Measurements from ENCODE around the gene CHRDL2.

The CHRDL2 gene

GRCh38 chr11:74710281-74710938 lies 20.8 kb downstream of the CHRDL2 start:
- DNase-seq: no peak

- DNase-seq: no peak
These were observed 22.1 kb downstream of the CHRDL2 start for GRCh38 chr11:74709175-74709574.

- no peak for DNase-seq
These were observed 23.4 kb downstream of the CHRDL2 start for GRCh38 chr11:74707602-74708510.

- no peak for DNase-seq
These were observed 24.0 kb downstream of the CHRDL2 start for GRCh38 chr11:74707182-74707581.

- no peak for DNase-seq
These were observed 28.0 kb downstream of the CHRDL2 start for GRCh38 chr11:74703211-74703610.

GRCh38 chr11:74702383-74703007 lies 28.7 kb downstream of the CHRDL2 start:
- DNase-seq: peak; percentile 41

- DNase-seq: no peak
These were observed 29.9 kb downstream of the CHRDL2 start for GRCh38 chr11:74701351-74701750.

- DNase-seq: no peak
These were observed 31.4 kb downstream of the CHRDL2 start for GRCh38 chr11:74699615-74700396.

GRCh38 chr11:74697722-74698121 lies 33.5 kb downstream of the CHRDL2 start:
- DNase-seq: no peak

- no peak for DNase-seq
These were observed 34.1 kb downstream of the CHRDL2 start for GRCh38 chr11:74696939-74697675.

GRCh38 chr11:74696500-74696899 lies 34.7 kb downstream of the CHRDL2 start:
- no peak for DNase-seq

- no peak for DNase-seq
These were observed 35.4 kb downstream of the CHRDL2 start for GRCh38 chr11:74695705-74696280.

GRCh38 chr11:74694136-74694930 lies 36.9 kb downstream of the CHRDL2 start:
- no peak for DNase-seq

GRCh38 chr11:74693531-74693930 lies 37.7 kb downstream of the CHRDL2 start:
- DNase-seq: no peak

- no peak for DNase-seq
These were observed 39.5 kb downstream of the CHRDL2 start for GRCh38 chr11:74691755-74692154.

- DNase-seq: no peak
These were observed 41.6 kb downstream of the CHRDL2 start for GRCh38 chr11:74689666-74690065.

- DNase-seq: no peak
These were observed 43.8 kb downstream of the CHRDL2 start for GRCh38 chr11:74687237-74688023.

GRCh38 chr11:74686792-74687191 lies 44.4 kb downstream of the CHRDL2 start:
- DNase-seq: no peak

- no peak for DNase-seq
These were observed 45.3 kb downstream of the CHRDL2 start for GRCh38 chr11:74685905-74686304.

- DNase-seq: no peak
These were observed 45.9 kb downstream of the CHRDL2 start for GRCh38 chr11:74685338-74685737.

Data from NCI-H2171 treated with DMSO at 0.1 percent for 48 hours (cell line).